Neuronal stem cell (in vitro differentiated cells): ENCODE data around the gene MTHFR.

Source experiments
- DNase-seq: peaks from one replicate; pipeline ENCODE4 v3.0.0-alpha.2; 2013; ENCODE audit warnings: low spot score
- H2AFZ ChIP-seq: one replicate; pipeline ENCODE4 v1.6.1; 2013; ENCODE audit warnings: mild to moderate bottlenecking, low read length, inconsistent platforms
- H2AK5ac ChIP-seq: 2 replicates; pipeline ENCODE4 v1.6.1; 2013; ENCODE audit warnings: low read depth, mild to moderate bottlenecking, inconsistent platforms, low read length, moderate library complexity, mixed read lengths
- H2BK120ac ChIP-seq: 2 replicates; pipeline ENCODE4 v1.6.1; 2013; ENCODE audit warnings: low read depth, mild to moderate bottlenecking, inconsistent platforms, low read length, moderate library complexity, mixed read lengths
- H2BK12ac ChIP-seq: one replicate; pipeline ENCODE4 v1.6.1; 2013; ENCODE audit warnings: low read length, inconsistent platforms
- H2BK15ac ChIP-seq: 2 replicates; pipeline ENCODE4 v1.6.1; 2013; ENCODE audit warnings: mild to moderate bottlenecking, low read length, inconsistent platforms, mixed read lengths
- H2BK5ac ChIP-seq: one replicate; pipeline ENCODE4 v1.6.1; 2013; ENCODE audit warnings: inconsistent platforms, mild to moderate bottlenecking, low read length, moderate library complexity
- H3K14ac ChIP-seq: one replicate; pipeline ENCODE4 v1.6.1; 2013; ENCODE audit warnings: low read length, inconsistent platforms
- H3K18ac ChIP-seq: 2 replicates; pipeline ENCODE4 v1.6.1; 2013; ENCODE audit warnings: low read length, inconsistent platforms
- H3K23ac ChIP-seq: 2 replicates; pipeline ENCODE4 v1.6.1; 2013; ENCODE audit warnings: low read depth, mild to moderate bottlenecking, mixed read lengths, low read length, inconsistent platforms; ENCODE audit not compliant: poor library complexity
- H3K27ac ChIP-seq: replicated peaks from 3 replicates; pipeline ENCODE4 v1.5.1; 2013; ENCODE audit warnings: low read length, inconsistent platforms
- H3K27me3 ChIP-seq, 3 experiments: 2 replicates each; pipeline ENCODE4 v1.6.1; 2013; ENCODE audit warnings: low read length in 3 of 3, mild to moderate bottlenecking in 2 of 3, inconsistent platforms in 1 of 3, low read depth in 1 of 3, mixed read lengths in 1 of 3, moderate library complexity in 1 of 3; ENCODE audit not compliant: control insufficient read depth in 3 of 3, insufficient read depth in 3 of 3
- H3K36me3 ChIP-seq, 2 donors: replicated peaks in 1 of 2; 2 replicates each; pipeline ENCODE4 v1.6.1; 2013; ENCODE audit warnings: low read length in 2 of 2; ENCODE audit not compliant: control insufficient read depth in 2 of 2, insufficient read depth in 2 of 2
- H3K4ac ChIP-seq: 2 replicates; pipeline ENCODE4 v1.6.1; 2013; ENCODE audit warnings: inconsistent platforms, mild to moderate bottlenecking, low read length, moderate library complexity
- H3K4me1 ChIP-seq, 2 donors: 1 replicate in 1 of 2; 2 replicates in 1 of 2; pipeline ENCODE4 v1.6.1; 2013; ENCODE audit warnings: low read length in 2 of 2, low read depth in 1 of 2; ENCODE audit not compliant: control insufficient read depth in 2 of 2, insufficient read depth in 1 of 2
- H3K4me2 ChIP-seq: one replicate; pipeline ENCODE4 v1.6.1; 2013; ENCODE audit warnings: mild to moderate bottlenecking, low read length, inconsistent platforms; ENCODE audit not compliant: insufficient read depth, poor library complexity, severe bottlenecking
- H3K4me3 ChIP-seq, 2 donors: 2 replicates each; pipeline ENCODE4 v1.5.1; 2013; ENCODE audit warnings: low read length in 2 of 2, mild to moderate bottlenecking in 2 of 2, inconsistent platforms in 1 of 2, moderate library complexity in 1 of 2
- H3K79me1 ChIP-seq: one replicate; pipeline ENCODE4 v1.6.1; 2013; ENCODE audit warnings: low read depth, mild to moderate bottlenecking, inconsistent platforms, low read length, moderate library complexity
- H3K9ac ChIP-seq: one replicate; pipeline ENCODE4 v1.6.1; 2013; ENCODE audit warnings: mild to moderate bottlenecking, low read depth, low read length, inconsistent platforms; ENCODE audit not compliant: poor library complexity
- H3K9me3 ChIP-seq, 2 donors: replicated peaks in 1 of 2; 2 replicates each; pipeline versions ENCODE3 to v1.6.1; 2013; ENCODE audit warnings: low read length in 2 of 2, mild to moderate bottlenecking in 2 of 2, inconsistent platforms in 1 of 2, low read depth in 1 of 2, mixed read lengths in 1 of 2, moderate library complexity in 1 of 2; ENCODE audit not compliant: control insufficient read depth in 2 of 2, insufficient read depth in 1 of 2
- H4K8ac ChIP-seq: one replicate; pipeline ENCODE4 v1.6.1; 2013; ENCODE audit warnings: low read depth, mild to moderate bottlenecking, inconsistent platforms, low read length, moderate library complexity
- H4K91ac ChIP-seq: one replicate; pipeline ENCODE4 v1.6.1; 2013; ENCODE audit warnings: low read length, low read depth, mild to moderate bottlenecking, inconsistent platforms; ENCODE audit not compliant: poor library complexity
- WGBS, 2 donors: extraction: QIAGEN DNeasy Blood & Tissue Kit; methylation state at CpG; one replicate each; pipeline ENCODE4 v1.1.7; 2013; ENCODE audit warnings: missing lambda C conversion rate in 2 of 2, mixed read lengths in 1 of 2; ENCODE audit not compliant: insufficient read length in 2 of 2, insufficient replicate concordance in 1 of 2; ENCODE audit errors: extremely low coverage in 2 of 2; 5-methylcytosine and 5-hydroxymethylcytosine counted together

Gene MTHFR

GRCh38 chr1:11838349-11839272 is 32.8 kb upstream of the MTHFR start:
- Histone ChIP-seq H3K4ac (no peak overlapping the region), H3K18ac (no peak overlapping the region), H4K91ac (no peak overlapping the region), H3K9me3 (peaks cover 0 to 2% of the 10 kb centered on the region in 2 donors), H3K23ac (peak overlapping the region; percentile 83), H2BK120ac (no peak overlapping the region), H2AK5ac (no peak overlapping the region), H3K9ac (peak overlapping the region; percentile 50), H3K36me3 (peaks cover 85 to 97% of the 10 kb centered on the region in 2 donors), H2BK5ac (no peak overlapping the region), H4K8ac (no peak overlapping the region), H2BK12ac (no peak overlapping the region), H3K27me3 (peaks cover 0 to 1% (median 0%) of the 10 kb centered on the region in 3 experiments), H3K14ac (no peak overlapping the region), H3K79me1 (peaks cover 4% of the 10 kb centered on the region), H3K4me1 (no peaks in the 10 kb centered on the region), H3K4me3 (no peak overlapping the region), H3K4me2 (no peak overlapping the region), H2AFZ (no peak overlapping the region), H3K27ac (no peak overlapping the region), H2BK15ac (peak overlapping the region; percentile 21)
- peak; percentile 37 for DNase-seq
- WGBS, 2 donors: no CpG with 5 or more reads among the region's 40 CpGs

- no peak overlapping the region for H3K27ac ChIP-seq
- peaks cover 4% of the 10 kb centered on the region for H3K79me1 ChIP-seq
- H3K14ac ChIP-seq: no peak overlapping the region
- peaks cover 0 to 2% of the 10 kb centered on the region in 2 donors for H3K9me3 ChIP-seq
- H2BK12ac ChIP-seq: no peak overlapping the region
- peaks cover 0 to 1% (median 0%) of the 10 kb centered on the region in 3 experiments for H3K27me3 ChIP-seq
- WGBS, 2 donors: no CpG with 5 or more reads among the region's 11 CpGs
- H2BK15ac ChIP-seq: no peak overlapping the region
- H3K4me3 ChIP-seq: no peak overlapping the region
- no peak overlapping the region for H3K4me2 ChIP-seq
- H3K18ac ChIP-seq: no peak overlapping the region
- H4K8ac ChIP-seq: no peak overlapping the region
- no peak overlapping the region for H3K23ac ChIP-seq
- DNase-seq: no peak
- no peak overlapping the region for H4K91ac ChIP-seq
- H2BK5ac ChIP-seq: no peak overlapping the region
- H2AFZ ChIP-seq: no peak overlapping the region
- no peaks in the 10 kb centered on the region for H3K4me1 ChIP-seq
- H3K4ac ChIP-seq: no peak overlapping the region
- H2BK120ac ChIP-seq: no peak overlapping the region
- H3K9ac ChIP-seq: no peak overlapping the region
- H2AK5ac ChIP-seq: no peak overlapping the region
- peaks cover 89 to 99% of the 10 kb centered on the region in 2 donors for H3K36me3 ChIP-seq
These were observed 32.1 kb upstream of the MTHFR start for GRCh38 chr1:11837767-11838348.

- Histone ChIP-seq H3K27me3 (peaks cover 0 to 1% (median 0%) of the 10 kb centered on the region in 3 experiments), H3K79me1 (peaks cover 4% of the 10 kb centered on the region), H3K4ac (no peak overlapping the region), H2AK5ac (no peak overlapping the region), H3K18ac (no peak overlapping the region), H2BK12ac (no peak overlapping the region), H4K91ac (no peak overlapping the region), H4K8ac (peak overlapping the region; percentile 23), H3K9ac (no peak overlapping the region), H3K36me3 (peaks cover 85 to 99% of the 10 kb centered on the region in 2 donors), H2BK120ac (no peak overlapping the region), H3K14ac (no peak overlapping the region), H3K9me3 (peaks cover 0 to 2% of the 10 kb centered on the region in 2 donors), H3K4me1 (no peaks in the 10 kb centered on the region), H3K23ac (no peak overlapping the region), H3K4me3 (no peak overlapping the region), H3K4me2 (no peak overlapping the region), H3K27ac (no peak overlapping the region), H2AFZ (no peak overlapping the region), H2BK15ac (no peak overlapping the region), H2BK5ac (no peak overlapping the region)
- WGBS, 2 donors: no CpG with 5 or more reads among the region's 36 CpGs
- no peak for DNase-seq
These were observed 31.4 kb upstream of the MTHFR start for GRCh38 chr1:11836955-11837766.
